ENCODE data around the gene ZEB1. TPM values are rescaled to one million over a fixed set of nuclear protein-coding genes. Genes with fewer than 3 reads are reported as not detected.

Gene ZEB1
- total and polyA plus RNA-seq, 9 donors = 11.0 to 48.4 (median 40.2) TPM

- Histone ChIP-seq H3K36me3 (no peaks in the 10 kb centered on the region), H3K4me3 (no peak overlapping the region), H3K27me3 (no peaks in the 10 kb centered on the region), H3K27ac (no peak overlapping the region), H3K9me3 (no peaks in the 10 kb centered on the region), H3K4me1 (ENCODE audit: insufficient read depth) (no peaks in the 10 kb centered on the region)
- TF ChIP-seq EP300 (IDR thresholded peaks at IDR 0.05) (no peak), POLR2A (IDR thresholded peaks at IDR 0.05) (no peak)
- TF ChIP-seq, protein P1, sequence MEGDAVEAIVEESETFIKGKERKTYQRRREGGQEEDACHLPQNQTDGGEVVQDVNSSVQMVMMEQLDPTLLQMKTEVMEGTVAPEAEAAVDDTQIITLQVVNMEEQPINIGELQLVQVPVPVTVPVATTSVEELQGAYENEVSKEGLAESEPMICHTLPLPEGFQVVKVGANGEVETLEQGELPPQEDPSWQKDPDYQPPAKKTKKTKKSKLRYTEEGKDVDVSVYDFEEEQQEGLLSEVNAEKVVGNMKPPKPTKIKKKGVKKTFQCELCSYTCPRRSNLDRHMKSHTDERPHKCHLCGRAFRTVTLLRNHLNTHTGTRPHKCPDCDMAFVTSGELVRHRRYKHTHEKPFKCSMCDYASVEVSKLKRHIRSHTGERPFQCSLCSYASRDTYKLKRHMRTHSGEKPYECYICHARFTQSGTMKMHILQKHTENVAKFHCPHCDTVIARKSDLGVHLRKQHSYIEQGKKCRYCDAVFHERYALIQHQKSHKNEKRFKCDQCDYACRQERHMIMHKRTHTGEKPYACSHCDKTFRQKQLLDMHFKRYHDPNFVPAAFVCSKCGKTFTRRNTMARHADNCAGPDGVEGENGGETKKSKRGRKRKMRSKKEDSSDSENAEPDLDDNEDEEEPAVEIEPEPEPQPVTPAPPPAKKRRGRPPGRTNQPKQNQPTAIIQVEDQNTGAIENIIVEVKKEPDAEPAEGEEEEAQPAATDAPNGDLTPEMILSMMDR (IDR thresholded peaks at IDR 0.05) = no peak
- no peak for DNase-seq
- WGBS, 3 donors = 38 to 63% (median 48%) methylated on average over 2 of the region's 2 CpGs
- intact Hi-C loops (cut with DNase I) = no loop called here
These were observed 196.1 kb downstream of the ZEB1 start for GRCh38 chr10:31515116-31515515.

DNA sequence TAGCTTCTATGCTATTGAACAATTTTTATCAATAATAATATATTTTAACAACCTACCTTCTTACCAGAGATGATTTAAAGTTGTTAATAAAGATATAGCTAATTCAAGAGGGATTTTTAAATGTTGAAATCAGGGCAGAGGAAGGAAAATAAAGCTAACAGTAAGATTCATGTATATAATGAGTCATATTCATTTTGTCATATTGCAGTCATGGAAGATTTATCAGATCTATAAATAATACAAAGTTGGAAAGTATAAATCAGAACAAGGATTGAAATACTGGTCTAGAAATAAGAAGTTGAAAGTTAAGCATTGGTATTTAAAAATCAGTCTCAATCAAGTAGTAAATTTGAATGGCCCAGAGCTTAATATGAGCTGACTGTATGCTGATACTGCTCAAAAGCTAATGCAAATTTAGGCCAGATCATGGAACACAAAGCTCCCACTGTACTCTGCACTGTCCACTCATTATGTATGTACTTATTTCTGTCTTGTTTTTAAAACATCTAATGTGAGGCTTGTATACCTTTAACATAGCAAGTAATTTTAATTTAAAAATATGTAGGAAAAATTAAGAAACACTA, 196.9 kb downstream of the ZEB1 start:
- Histone ChIP-seq H3K4me1 (ENCODE audit: insufficient read depth) (no peaks in the 10 kb centered on the region), H3K27me3 (no peaks in the 10 kb centered on the region), H3K27ac (no peak overlapping the region), H3K36me3 (no peaks in the 10 kb centered on the region), H3K9me3 (no peaks in the 10 kb centered on the region), H3K4me3 (no peak overlapping the region)
- DNase-seq = no peak
- no peak for TF ChIP-seq EP300 (IDR thresholded peaks at IDR 0.05)
- TF ChIP-seq POLR2A (IDR thresholded peaks at IDR 0.05) = no peak
- TF ChIP-seq, protein P1 (IDR thresholded peaks at IDR 0.05) = no peak
- intact Hi-C loops (cut with DNase I) = no loop called here

DNA sequence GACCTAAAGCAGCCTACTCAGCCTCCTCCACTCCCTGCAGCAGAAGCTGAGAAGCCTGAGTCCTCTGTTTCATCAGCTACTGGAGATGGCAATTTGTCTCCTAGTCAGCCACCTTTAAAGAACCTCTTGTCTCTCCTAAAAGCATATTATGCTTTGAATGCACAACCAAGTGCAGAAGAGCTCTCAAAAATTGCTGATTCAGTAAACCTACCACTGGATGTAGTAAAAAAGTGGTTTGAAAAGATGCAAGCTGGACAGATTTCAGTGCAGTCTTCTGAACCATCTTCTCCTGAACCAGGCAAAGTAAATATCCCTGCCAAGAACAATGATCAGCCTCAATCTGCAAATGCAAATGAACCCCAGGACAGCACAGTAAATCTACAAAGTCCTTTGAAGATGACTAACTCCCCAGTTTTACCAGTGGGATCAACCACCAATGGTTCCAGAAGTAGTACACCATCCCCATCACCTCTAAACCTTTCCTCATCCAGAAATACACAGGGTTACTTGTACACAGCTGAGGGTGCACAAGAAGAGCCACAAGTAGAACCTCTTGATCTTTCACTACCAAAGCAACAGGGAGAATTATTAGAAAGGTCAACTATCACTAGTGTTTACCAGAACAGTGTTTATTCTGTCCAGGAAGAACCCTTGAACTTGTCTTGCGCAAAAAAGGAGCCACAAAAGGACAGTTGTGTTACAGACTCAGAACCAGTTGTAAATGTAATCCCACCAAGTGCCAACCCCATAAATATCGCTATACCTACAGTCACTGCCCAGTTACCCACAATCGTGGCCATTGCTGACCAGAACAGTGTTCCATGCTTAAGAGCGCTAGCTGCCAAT, 202.2 kb downstream of the ZEB1 start:
- no peak for DNase-seq
- no peak overlapping the region for H3K4me3 ChIP-seq
- H3K36me3 ChIP-seq = no peaks in the 10 kb centered on the region
- no peak for TF ChIP-seq EP300 (IDR thresholded peaks at IDR 0.05)
- no peak for TF ChIP-seq POLR2A (IDR thresholded peaks at IDR 0.05)
- TF ChIP-seq, protein P1 (IDR thresholded peaks at IDR 0.05) = no peak
- intact Hi-C loops (cut with DNase I) = no loop called here
- H3K27ac ChIP-seq = no peak overlapping the region
- no peaks in the 10 kb centered on the region for H3K9me3 ChIP-seq
- WGBS, 3 donors = 95 to 99% (median 98%) methylated on average over 4 of the region's 4 CpGs
- H3K27me3 ChIP-seq = no peaks in the 10 kb centered on the region
- H3K4me1 ChIP-seq (ENCODE audit: insufficient read depth) = no peaks in the 10 kb centered on the region

DNA sequence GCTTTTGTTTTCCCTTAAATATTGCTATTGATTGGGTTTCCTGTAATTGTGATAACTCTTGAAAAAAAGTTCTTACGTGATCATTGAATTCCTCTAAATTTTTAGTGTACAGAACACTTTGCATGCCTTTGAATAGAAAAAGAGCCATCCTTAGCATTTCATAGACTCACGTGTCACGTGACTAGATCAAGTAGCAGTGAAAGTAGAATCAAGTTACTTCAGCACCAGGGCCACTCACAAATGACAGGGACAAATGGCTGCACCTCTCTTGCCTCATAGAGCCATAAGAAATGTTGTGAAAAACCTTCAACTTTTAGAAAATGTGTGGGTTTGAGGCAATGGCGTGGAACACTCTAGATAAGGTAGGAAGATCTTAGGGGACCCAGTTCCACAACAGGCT, 203.8 kb downstream of the ZEB1 start:
- Histone ChIP-seq H3K4me3 (no peak overlapping the region), H3K9me3 (no peaks in the 10 kb centered on the region), H3K27me3 (no peaks in the 10 kb centered on the region), H3K4me1 (ENCODE audit: insufficient read depth) (no peaks in the 10 kb centered on the region), H3K36me3 (no peaks in the 10 kb centered on the region), H3K27ac (no peak overlapping the region)
- WGBS, 3 donors = 97 to 99% (median 97%) methylated on average over 4 of the region's 4 CpGs
- no peak for DNase-seq
- TF ChIP-seq POLR2A (IDR thresholded peaks at IDR 0.05) = no peak
- no peak for TF ChIP-seq EP300 (IDR thresholded peaks at IDR 0.05)
- TF ChIP-seq, protein P1 (IDR thresholded peaks at IDR 0.05) = no peak
- intact Hi-C loops (cut with DNase I) = no loop called here

All from ovary (tissue), 9 donors.